ENCODE measurements around the gene SLC29A3. TPM values are rescaled to one million over a fixed set of nuclear protein-coding genes. Genes with fewer than 3 reads are reported as not detected.

Gene SLC29A3
- total and polyA plus RNA-seq, 2 donors, result 4.8 to 8.3 TPM

- 84% methylated on average over 11 of the region's 11 CpGs for WGBS
- Histone ChIP-seq H3K4me3 (ENCODE audit: low read depth, low read length) (no peak overlapping the region), H3K27ac (ENCODE audit: low read depth) (no peak overlapping the region), H3K36me3 (ENCODE audit: insufficient read depth) (no peaks in the 10 kb centered on the region), H3K4me1 (ENCODE audit: insufficient read depth) (peaks cover 2% of the 10 kb centered on the region)
- no peak for DNase-seq (ENCODE audit: extremely low spot score)
Observed at GRCh38 chr10:71374481-71375233, 55.6 kb downstream of the SLC29A3 start.

- 52% methylated on average over 3 of the region's 3 CpGs for WGBS
- no peak overlapping the region for H3K27ac ChIP-seq (ENCODE audit: low read depth)
- H3K36me3 ChIP-seq (ENCODE audit: insufficient read depth), result no peaks in the 10 kb centered on the region
- no peak overlapping the region for H3K4me3 ChIP-seq (ENCODE audit: low read depth, low read length)
- H3K4me1 ChIP-seq (ENCODE audit: insufficient read depth), result peaks cover 2% of the 10 kb centered on the region
- DNase-seq (ENCODE audit: extremely low spot score), result no peak
Observed at GRCh38 chr10:71375952-71376351, 56.9 kb downstream of the SLC29A3 start.

GRCh38 chr10:71378336-71379117 lies 59.5 kb downstream of the SLC29A3 start:
- WGBS, result 62% methylated on average over 6 of the region's 6 CpGs
- no peak overlapping the region for H3K4me3 ChIP-seq (ENCODE audit: low read depth, low read length)
- H3K27ac ChIP-seq (ENCODE audit: low read depth), result no peak overlapping the region
- no peaks in the 10 kb centered on the region for H3K36me3 ChIP-seq (ENCODE audit: insufficient read depth)
- peaks cover 2% of the 10 kb centered on the region for H3K4me1 ChIP-seq (ENCODE audit: insufficient read depth)
- DNase-seq (ENCODE audit: extremely low spot score), result no peak

- no peak for DNase-seq (ENCODE audit: extremely low spot score)
- no peak overlapping the region for H3K27ac ChIP-seq (ENCODE audit: low read depth)
- 72% methylated on average over 3 of the region's 3 CpGs for WGBS
- peaks cover 2% of the 10 kb centered on the region for H3K4me1 ChIP-seq (ENCODE audit: insufficient read depth)
- H3K36me3 ChIP-seq (ENCODE audit: insufficient read depth), result no peaks in the 10 kb centered on the region
- no peak overlapping the region for H3K4me3 ChIP-seq (ENCODE audit: low read depth, low read length)
Observed at GRCh38 chr10:71379118-71379766, 60.2 kb downstream of the SLC29A3 start.

GRCh38 chr10:71380841-71381240 lies 61.8 kb downstream of the SLC29A3 start:
- no peak overlapping the region for H3K27ac ChIP-seq (ENCODE audit: low read depth)
- peaks cover 2% of the 10 kb centered on the region for H3K4me1 ChIP-seq (ENCODE audit: insufficient read depth)
- H3K36me3 ChIP-seq (ENCODE audit: insufficient read depth), result no peaks in the 10 kb centered on the region
- H3K4me3 ChIP-seq (ENCODE audit: low read depth, low read length), result no peak overlapping the region
- 40% methylated on average over 1 of the region's 1 CpG for WGBS
- no peak for DNase-seq (ENCODE audit: extremely low spot score)

- no peak overlapping the region for H3K27ac ChIP-seq (ENCODE audit: low read depth)
- H3K4me3 ChIP-seq (ENCODE audit: low read depth, low read length), result no peak overlapping the region
- H3K4me1 ChIP-seq (ENCODE audit: insufficient read depth), result peaks cover 2% of the 10 kb centered on the region
- H3K36me3 ChIP-seq (ENCODE audit: insufficient read depth), result no peaks in the 10 kb centered on the region
- 84% methylated on average over 3 of the region's 3 CpGs for WGBS
- DNase-seq (ENCODE audit: extremely low spot score), result no peak
Observed at GRCh38 chr10:71381611-71382010, 62.6 kb downstream of the SLC29A3 start.

GRCh38 chr10:71382028-71382427 lies 63.0 kb downstream of the SLC29A3 start:
- H3K4me1 ChIP-seq (ENCODE audit: insufficient read depth), result peaks cover 2% of the 10 kb centered on the region
- H3K36me3 ChIP-seq (ENCODE audit: insufficient read depth), result no peaks in the 10 kb centered on the region
- DNase-seq (ENCODE audit: extremely low spot score), result no peak
- H3K27ac ChIP-seq (ENCODE audit: low read depth), result no peak overlapping the region
- WGBS, result 90% methylated on average over 2 of the region's 2 CpGs
- no peak overlapping the region for H3K4me3 ChIP-seq (ENCODE audit: low read depth, low read length)

GRCh38 chr10:71382757-71383156 lies 63.7 kb downstream of the SLC29A3 start:
- no peak overlapping the region for H3K4me3 ChIP-seq (ENCODE audit: low read depth, low read length)
- peaks cover 2% of the 10 kb centered on the region for H3K4me1 ChIP-seq (ENCODE audit: insufficient read depth)
- no peak for DNase-seq (ENCODE audit: extremely low spot score)
- no peaks in the 10 kb centered on the region for H3K36me3 ChIP-seq (ENCODE audit: insufficient read depth)
- H3K27ac ChIP-seq (ENCODE audit: low read depth), result no peak overlapping the region
- 90% methylated on average over 1 of the region's 1 CpG for WGBS

- H3K4me1 ChIP-seq (ENCODE audit: insufficient read depth), result no peaks in the 10 kb centered on the region
- 29% methylated on average over 10 of the region's 10 CpGs for WGBS
- H3K36me3 ChIP-seq (ENCODE audit: insufficient read depth), result no peaks in the 10 kb centered on the region
- no peak for DNase-seq (ENCODE audit: extremely low spot score)
- no peak overlapping the region for H3K4me3 ChIP-seq (ENCODE audit: low read depth, low read length)
- no peak overlapping the region for H3K27ac ChIP-seq (ENCODE audit: low read depth)
Observed at GRCh38 chr10:71383972-71384687, 65.1 kb downstream of the SLC29A3 start.

GRCh38 chr10:71388171-71388570 lies 69.1 kb downstream of the SLC29A3 start:
- H3K27ac ChIP-seq (ENCODE audit: low read depth), result no peak overlapping the region
- no peak overlapping the region for H3K4me3 ChIP-seq (ENCODE audit: low read depth, low read length)
- no peak for DNase-seq (ENCODE audit: extremely low spot score)
- no peaks in the 10 kb centered on the region for H3K36me3 ChIP-seq (ENCODE audit: insufficient read depth)
- no peaks in the 10 kb centered on the region for H3K4me1 ChIP-seq (ENCODE audit: insufficient read depth)
- 75% methylated on average over 5 of the region's 5 CpGs for WGBS

- Histone ChIP-seq H3K4me3 (ENCODE audit: low read depth, low read length) (no peak overlapping the region), H3K4me1 (ENCODE audit: insufficient read depth) (no peaks in the 10 kb centered on the region), H3K36me3 (ENCODE audit: insufficient read depth) (no peaks in the 10 kb centered on the region), H3K27ac (ENCODE audit: low read depth) (no peak overlapping the region)
- no peak for DNase-seq (ENCODE audit: extremely low spot score)
- 83% methylated on average over 8 of the region's 8 CpGs for WGBS
Observed at GRCh38 chr10:71388583-71389310, 69.7 kb downstream of the SLC29A3 start.

GRCh38 chr10:71389768-71390460 lies 70.9 kb downstream of the SLC29A3 start:
- Histone ChIP-seq H3K4me3 (ENCODE audit: low read depth, low read length) (no peak overlapping the region), H3K4me1 (ENCODE audit: insufficient read depth) (no peaks in the 10 kb centered on the region), H3K27ac (ENCODE audit: low read depth) (no peak overlapping the region), H3K36me3 (ENCODE audit: insufficient read depth) (no peaks in the 10 kb centered on the region)
- DNase-seq (ENCODE audit: extremely low spot score), result no peak
- WGBS, result 80% methylated on average over 14 of the region's 14 CpGs
